NB4 (cell line): ENCODE data around the gene RELL1.

Experiments used
- CTCF ChIP-seq: IDR thresholded peaks from one replicate; pipeline ENCODE4 v1.5.1; 2012; ENCODE audit warnings: low read depth, low read length
- MAX ChIP-seq: IDR thresholded peaks from 2 replicates; pipeline ENCODE4 v1.6.1; 2011; ENCODE audit warnings: low read depth, low read length
- POLR2A ChIP-seq: IDR thresholded peaks from 2 replicates; pipeline ENCODE4 v1.6.1; 2011; ENCODE audit warnings: mild to moderate bottlenecking; ENCODE audit not compliant: insufficient read length; ENCODE audit errors: extremely low read depth

GRCh38 chr4:37590016-37590415 lies 96.2 kb downstream of the RELL1 start:
- TF ChIP-seq CTCF (no peak), MAX (no peak), POLR2A (no peak)
